Smooth muscle cell (in vitro differentiated cells): ENCODE data around the gene FGA. TPM values are rescaled to one million over a fixed set of nuclear protein-coding genes. Genes with fewer than 3 reads are reported as not detected.
"Not testable (repeated sequence)": the region's sequence is repeated elsewhere in the genome, so short reads cannot be mapped to it uniquely, and the experiment has no call there.

Source experiments
- DNase-seq: peaks from one replicate; lab custom pipeline; 2025; ENCODE audit not compliant: unreplicated experiment; lab: John Stamatoyannopoulos, UW
- H2AFZ ChIP-seq: fragments of 200-600 bp; sonication (generic); 2 replicates; pipeline ENCODE4 v1.6.0; 2016; ENCODE audit warnings: antibody characterized with exemption, low read depth, mild to moderate bottlenecking
- H3F3A ChIP-seq: fragments of 200-600 bp; sonication (generic); 2 replicates; pipeline ENCODE4 v1.6.0; 2017; ENCODE audit warnings: antibody characterized with exemption, low read depth
- H3K27ac ChIP-seq: fragments of 200-600 bp; sonication (generic); 2 replicates; pipeline ENCODE4 v1.5.1; 2016; ENCODE audit warnings: low read depth, mild to moderate bottlenecking
- H3K27me3 ChIP-seq: fragments of 200-600 bp; sonication (generic); 2 replicates; pipeline ENCODE4 v1.6.1; 2016; ENCODE audit warnings: low read depth, mild to moderate bottlenecking
- H3K36me3 ChIP-seq: fragments of 200-600 bp; sonication (generic); 2 replicates; pipeline ENCODE4 v1.5.1; 2016; ENCODE audit warnings: low read depth
- H3K4me1 ChIP-seq: fragments of 200-600 bp; sonication (generic); 2 replicates; pipeline ENCODE4 v1.5.1; 2016; ENCODE audit warnings: low read depth
- H3K4me2 ChIP-seq: fragments of 200-600 bp; sonication (generic); 2 replicates; pipeline ENCODE4 v1.6.0; 2016; ENCODE audit warnings: mild to moderate bottlenecking
- H3K4me3 ChIP-seq: fragments of 200-600 bp; sonication (generic); 2 replicates; pipeline ENCODE4 v1.5.1; 2016; ENCODE audit warnings: mild to moderate bottlenecking
- H3K79me2 ChIP-seq: fragments of 200-600 bp; sonication (generic); 2 replicates; pipeline ENCODE4 v1.6.0; 2016; ENCODE audit warnings: low read depth, mild to moderate bottlenecking
- H3K9ac ChIP-seq: fragments of 200-600 bp; sonication (generic); 2 replicates; pipeline ENCODE4 v1.6.0; 2016; ENCODE audit warnings: low read depth
- H3K9me3 ChIP-seq: fragments of 200-600 bp; sonication (generic); replicated peaks from 2 replicates; pipeline ENCODE4 v1.5.1; 2016; ENCODE audit warnings: low read depth
- H4K20me1 ChIP-seq: fragments of 200-600 bp; sonication (generic); 2 replicates; pipeline ENCODE4 v1.6.0; 2016; ENCODE audit warnings: low read depth
- WGBS: methylation state at CpG from one replicate; pipeline ENCODE4 v1.1.7; 2016; ENCODE audit warnings: low lambda C conversion rate; 5-methylcytosine and 5-hydroxymethylcytosine counted together
- polyA plus RNA-seq: library from polyadenylated mRNA; unstranded; fragments of >200 nt; fragmentation: Nextera tagmentation; extraction: Ambion mirVana; gene quantifications from 2 replicates; pipeline ENCODE4 v1.2.1, GENCODE V29; 2016
- total RNA-seq: library from RNA; depleted of rRNA; stranded (reverse); fragments of >200 nt; gene quantifications from 2 replicates; pipeline ENCODE4 v1.2.3, GENCODE V29; 2014
- TF ChIP-seq, protein P1 (sequence below): fragments of 200-600 bp; sonication (generic); IDR thresholded peaks from 2 replicates; pipeline ENCODE4 v1.5.1; 2017; ENCODE audit warnings: borderline replicate concordance, mild to moderate bottlenecking, antibody characterized with exemption; ENCODE audit not compliant: insufficient read depth, poor library complexity, severe bottlenecking

FGA gene
- total and polyA plus RNA-seq, 2 experiments from 2014 or later, result 0.04 to 0.21 TPM

DNA sequence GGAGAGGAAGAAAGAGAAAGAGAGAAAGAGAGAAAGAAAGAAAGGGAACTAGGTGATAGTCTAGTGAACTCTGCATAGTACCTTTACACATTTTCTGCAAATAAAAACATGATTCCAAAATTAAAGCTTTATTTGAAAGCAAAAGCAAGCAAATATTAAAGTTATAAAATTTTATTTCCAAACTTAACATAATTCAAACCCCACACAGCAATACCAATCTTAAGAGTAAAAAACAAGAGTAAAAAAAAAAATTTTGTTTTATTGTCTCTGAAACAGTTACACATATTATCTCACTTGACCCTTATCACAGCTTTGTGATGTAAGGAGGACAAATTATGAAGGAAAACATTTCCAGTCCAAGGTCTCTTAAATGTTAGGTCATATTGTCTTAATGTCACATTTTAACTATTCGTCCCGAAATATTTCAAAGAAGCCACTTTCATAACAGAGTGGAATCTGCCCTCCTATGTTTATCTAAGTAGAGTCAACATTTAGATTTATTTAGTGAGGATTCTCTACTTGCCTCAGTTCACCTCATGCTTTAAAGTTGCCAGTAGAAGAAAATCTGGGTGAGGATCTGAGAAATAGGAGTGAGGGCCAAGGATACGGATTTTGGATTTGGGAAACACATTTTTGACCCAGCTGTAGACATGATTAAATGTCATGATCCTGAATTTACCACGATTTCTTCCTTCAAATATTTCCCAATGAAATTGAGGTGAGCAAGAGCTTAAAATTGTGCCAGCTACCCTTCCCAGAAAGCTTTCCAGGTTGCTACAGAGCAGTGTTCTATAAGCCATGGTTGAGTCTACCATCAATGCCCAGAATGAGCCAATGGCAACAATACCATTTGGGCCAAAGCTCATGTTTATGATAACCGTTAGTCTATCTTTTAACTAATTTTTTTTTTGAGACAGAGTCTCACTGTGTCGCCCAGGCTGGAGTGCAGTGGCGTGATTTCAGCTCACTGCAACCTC, 7.5 kb upstream of the FGA start:
- H3K4me2 ChIP-seq, result no peak overlapping the region
- no peak for DNase-seq
- no peaks in the 10 kb centered on the region for H3K36me3 ChIP-seq
- TF ChIP-seq, protein P1, sequence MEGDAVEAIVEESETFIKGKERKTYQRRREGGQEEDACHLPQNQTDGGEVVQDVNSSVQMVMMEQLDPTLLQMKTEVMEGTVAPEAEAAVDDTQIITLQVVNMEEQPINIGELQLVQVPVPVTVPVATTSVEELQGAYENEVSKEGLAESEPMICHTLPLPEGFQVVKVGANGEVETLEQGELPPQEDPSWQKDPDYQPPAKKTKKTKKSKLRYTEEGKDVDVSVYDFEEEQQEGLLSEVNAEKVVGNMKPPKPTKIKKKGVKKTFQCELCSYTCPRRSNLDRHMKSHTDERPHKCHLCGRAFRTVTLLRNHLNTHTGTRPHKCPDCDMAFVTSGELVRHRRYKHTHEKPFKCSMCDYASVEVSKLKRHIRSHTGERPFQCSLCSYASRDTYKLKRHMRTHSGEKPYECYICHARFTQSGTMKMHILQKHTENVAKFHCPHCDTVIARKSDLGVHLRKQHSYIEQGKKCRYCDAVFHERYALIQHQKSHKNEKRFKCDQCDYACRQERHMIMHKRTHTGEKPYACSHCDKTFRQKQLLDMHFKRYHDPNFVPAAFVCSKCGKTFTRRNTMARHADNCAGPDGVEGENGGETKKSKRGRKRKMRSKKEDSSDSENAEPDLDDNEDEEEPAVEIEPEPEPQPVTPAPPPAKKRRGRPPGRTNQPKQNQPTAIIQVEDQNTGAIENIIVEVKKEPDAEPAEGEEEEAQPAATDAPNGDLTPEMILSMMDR, result no peak
- 90% methylated on average over 7 of the region's 7 CpGs for WGBS
- no peaks in the 10 kb centered on the region for H4K20me1 ChIP-seq
- no peak overlapping the region for H3K27ac ChIP-seq
- no peak overlapping the region for H3K9ac ChIP-seq
- H3F3A ChIP-seq, result no peaks in the 10 kb centered on the region
- H3K9me3 ChIP-seq, result no peaks in the 10 kb centered on the region
- no peaks in the 10 kb centered on the region for H3K27me3 ChIP-seq
- no peaks in the 10 kb centered on the region for H3K4me1 ChIP-seq
- H3K4me3 ChIP-seq, result no peak overlapping the region
- H2AFZ ChIP-seq, result no peak overlapping the region
- H3K79me2 ChIP-seq, result no peaks in the 10 kb centered on the region

DNA sequence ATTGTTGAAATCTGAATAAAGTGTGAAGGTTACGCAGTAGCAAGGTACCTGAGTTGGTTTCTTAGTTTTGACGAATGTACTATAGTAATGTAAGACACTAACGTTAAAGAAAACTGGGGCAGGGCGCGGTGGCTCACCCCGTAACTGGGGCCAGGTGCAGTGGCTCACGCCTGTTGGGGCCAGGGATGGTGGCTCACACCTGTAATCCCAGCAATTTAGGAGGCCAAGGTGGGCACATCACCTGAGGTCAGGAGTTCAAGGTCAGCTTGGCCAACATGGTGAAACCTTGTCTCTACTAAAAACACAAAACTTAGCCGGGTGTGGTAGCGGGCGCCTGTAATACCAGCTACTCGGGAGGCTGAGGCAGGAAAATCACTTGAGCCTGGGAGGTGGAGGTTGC, 6.7 kb upstream of the FGA start:
- not testable (repeated sequence) for H3K36me3 ChIP-seq, H3K27me3 ChIP-seq, H3K9ac ChIP-seq, H2AFZ ChIP-seq, H3K4me3 ChIP-seq, H3K27ac ChIP-seq, DNase-seq, H3K4me2 ChIP-seq, H3F3A ChIP-seq, H4K20me1 ChIP-seq, H3K9me3 ChIP-seq, H3K79me2 ChIP-seq, H3K4me1 ChIP-seq
- whole genome bisulfite sequencing, result 92% methylated on average over 11 of the region's 11 CpGs

DNA sequence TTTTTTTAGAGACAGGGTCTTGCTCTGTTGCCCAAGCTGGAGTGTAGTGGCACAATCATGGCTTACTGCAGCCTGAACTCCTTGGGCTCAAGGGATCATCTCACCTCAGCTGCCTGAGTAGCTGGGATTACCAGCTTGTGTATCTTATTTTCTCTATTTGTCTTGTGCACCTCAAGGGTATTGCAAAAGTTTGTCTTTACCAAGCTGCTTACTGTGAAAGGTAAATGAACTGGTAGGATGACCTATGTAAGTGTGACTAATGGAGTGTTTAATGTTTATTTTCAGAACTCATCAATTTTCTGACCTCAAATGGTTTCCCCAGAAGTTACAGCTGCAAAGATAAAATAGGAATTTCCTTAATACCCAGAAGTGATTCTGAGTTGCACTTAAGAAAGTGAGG, 5.3 kb upstream of the FGA start:
- H3K27ac ChIP-seq, result no peak overlapping the region
- no peaks in the 10 kb centered on the region for H3K79me2 ChIP-seq
- no peaks in the 10 kb centered on the region for H3K4me1 ChIP-seq
- H3K4me3 ChIP-seq, result no peak overlapping the region
- no peaks in the 10 kb centered on the region for H3F3A ChIP-seq
- H3K4me2 ChIP-seq, result no peak overlapping the region
- H4K20me1 ChIP-seq, result no peaks in the 10 kb centered on the region
- no peak overlapping the region for H3K9ac ChIP-seq
- H3K9me3 ChIP-seq, result no peaks in the 10 kb centered on the region
- no peak overlapping the region for H2AFZ ChIP-seq
- no peak for DNase-seq
- TF ChIP-seq, protein P1, result no peak
- H3K36me3 ChIP-seq, result no peaks in the 10 kb centered on the region
- no peaks in the 10 kb centered on the region for H3K27me3 ChIP-seq

DNA sequence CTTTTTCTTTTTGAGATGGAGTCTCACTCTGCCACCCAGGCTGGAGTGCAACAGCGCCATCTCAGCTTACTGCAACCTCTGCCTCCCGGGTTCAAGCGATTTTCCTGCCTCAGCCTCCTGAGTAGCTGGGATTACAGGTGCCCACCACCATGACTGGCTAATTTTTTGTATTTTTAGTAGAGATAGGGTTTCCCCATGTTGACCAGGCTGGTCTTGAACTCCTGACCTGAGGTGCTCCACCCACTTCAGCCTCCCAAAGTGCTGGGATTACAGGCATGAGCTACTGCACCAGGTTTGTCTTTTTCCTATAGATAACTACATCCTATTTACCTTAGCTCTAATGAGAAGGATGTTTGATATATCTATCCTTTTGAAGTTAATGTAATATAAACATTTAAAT, 3.8 kb upstream of the FGA start:
- H2AFZ ChIP-seq, H3K4me2 ChIP-seq, H3K4me3 ChIP-seq, H4K20me1 ChIP-seq, H3K36me3 ChIP-seq, H3K79me2 ChIP-seq, H3K4me1 ChIP-seq, H3K9me3 ChIP-seq, DNase-seq, H3K9ac ChIP-seq, H3K27ac ChIP-seq, H3F3A ChIP-seq, H3K27me3 ChIP-seq: not testable (repeated sequence)
- 96% methylated on average over 3 of the region's 3 CpGs for WGBS
